Measurements from ENCODE around the gene FGGY. TPM values are rescaled to one million over a fixed set of nuclear protein-coding genes. Genes with fewer than 3 reads are reported as not detected.
"Not testable (repeated sequence)": the region's sequence is repeated elsewhere in the genome, so short reads cannot be mapped to it uniquely, and the experiment has no call there.

FGGY gene
- total RNA-seq, 2 donors from 2014 or later, result 14.6 to 24.7 TPM

DNA sequence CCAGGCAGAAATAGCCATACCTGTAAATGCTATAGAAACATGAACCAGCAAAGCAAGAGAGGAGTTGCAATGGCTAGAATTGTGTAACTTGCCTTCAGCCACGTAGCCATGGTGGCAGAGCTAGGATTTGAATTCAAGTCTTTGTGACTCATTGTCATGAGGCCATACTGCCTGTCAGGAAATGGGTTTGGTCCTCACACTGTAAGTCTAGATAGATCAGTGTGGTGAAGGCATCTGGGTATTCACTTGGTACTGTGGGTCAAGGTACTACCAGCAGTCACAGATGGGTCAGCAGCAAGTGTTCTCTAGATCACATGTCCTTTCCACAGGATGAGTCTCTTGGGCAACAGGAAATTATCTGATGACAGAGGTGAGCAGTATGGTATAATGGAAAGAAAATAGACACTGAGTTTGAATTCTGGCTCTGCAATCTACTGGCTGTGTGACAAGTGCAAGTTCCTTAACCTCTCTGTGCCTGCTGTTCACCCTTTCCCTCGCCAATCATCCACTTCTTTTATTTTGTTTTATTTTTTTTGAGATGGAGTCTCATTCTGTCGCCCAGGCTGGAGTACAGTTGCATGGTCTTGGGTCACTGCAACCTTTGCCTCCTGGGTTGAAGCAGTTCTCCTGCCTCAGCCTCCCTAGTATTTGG lies 36.9 kb downstream of the FGGY start:
- DNase-seq (ENCODE audit: low spot score), result no peak
- intact Hi-C loops (cut with DNase I), result no loop called here

DNA sequence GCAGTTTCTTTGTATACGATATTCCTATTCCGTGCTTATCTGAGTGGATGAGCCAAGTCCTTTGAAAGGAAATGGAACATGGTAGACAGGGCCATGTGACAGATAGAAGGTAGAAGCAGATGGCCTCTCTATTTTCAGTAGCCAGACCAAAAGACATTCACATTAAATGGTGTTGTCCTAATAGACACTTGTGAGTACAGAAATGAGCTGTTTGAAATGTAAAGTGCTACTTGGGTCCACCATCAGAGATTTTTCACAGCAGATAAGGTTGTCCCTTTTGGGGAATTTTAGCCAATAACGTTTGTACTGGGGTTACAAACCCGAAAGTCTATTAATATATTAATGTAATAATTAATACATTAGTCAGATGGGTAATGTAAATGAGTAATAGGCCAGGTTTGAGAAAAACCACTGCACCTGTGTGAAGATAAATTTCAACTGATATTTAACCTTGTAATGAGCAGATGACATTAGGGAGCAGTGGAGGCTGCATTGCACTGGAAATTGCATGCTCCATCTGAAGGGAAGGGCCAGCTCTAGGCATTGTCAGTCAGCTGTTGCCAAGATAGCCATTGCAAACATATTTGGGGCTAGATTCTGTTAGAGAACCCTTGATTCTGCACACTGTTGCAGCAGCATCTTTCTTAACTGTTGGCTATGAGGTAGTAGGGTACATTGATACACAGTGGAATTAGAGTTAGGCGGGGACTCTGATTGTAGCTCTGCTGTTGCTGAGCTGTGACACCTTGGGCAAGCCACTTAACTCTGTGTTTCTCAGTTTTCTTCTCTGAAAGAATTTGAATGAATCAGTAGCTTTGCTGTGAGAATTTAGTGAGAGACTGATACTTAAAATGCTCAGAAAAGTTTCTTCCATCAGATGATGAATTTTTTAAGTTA lies 43.8 kb downstream of the FGGY start:
- no peak for DNase-seq (ENCODE audit: low spot score)
- intact Hi-C loops (cut with DNase I), result no loop called here

DNA sequence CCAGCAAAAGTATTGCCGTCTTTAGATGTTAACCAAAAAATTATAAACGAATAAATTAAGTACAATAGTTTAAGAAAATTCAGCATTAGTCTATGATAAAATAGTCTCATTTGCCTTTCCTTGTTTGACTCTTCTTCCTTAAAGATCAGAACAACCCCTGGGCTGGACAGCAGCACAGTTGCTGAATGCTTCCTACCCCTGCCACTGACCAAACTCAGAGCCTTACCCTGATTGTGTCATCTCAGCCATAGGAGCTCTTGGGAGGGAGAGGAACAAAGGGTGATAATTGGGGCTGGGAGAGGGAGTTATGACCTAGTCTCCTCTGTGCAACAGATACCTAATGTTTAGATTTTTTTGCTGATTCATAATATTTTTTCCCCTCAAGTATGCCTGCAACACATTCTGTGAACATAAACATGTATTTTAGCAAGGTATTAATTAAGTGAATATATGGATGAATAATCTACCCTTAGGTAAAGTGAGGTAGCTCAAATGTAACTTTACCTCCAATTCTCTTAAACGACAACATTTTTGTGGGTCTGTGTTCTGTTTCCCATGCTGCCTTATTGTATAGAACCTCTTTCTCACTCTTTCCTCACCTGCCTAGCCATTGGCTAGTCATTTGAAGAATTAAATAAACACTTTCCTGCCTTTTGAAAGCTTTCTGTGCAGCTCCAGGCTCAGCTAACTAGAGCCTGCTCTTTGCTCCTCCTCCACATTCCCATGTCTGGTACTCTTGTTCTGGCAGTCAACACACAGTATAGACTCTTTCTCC lies 46.1 kb downstream of the FGGY start:
- intact Hi-C loops (cut with DNase I), result no loop called here

DNA sequence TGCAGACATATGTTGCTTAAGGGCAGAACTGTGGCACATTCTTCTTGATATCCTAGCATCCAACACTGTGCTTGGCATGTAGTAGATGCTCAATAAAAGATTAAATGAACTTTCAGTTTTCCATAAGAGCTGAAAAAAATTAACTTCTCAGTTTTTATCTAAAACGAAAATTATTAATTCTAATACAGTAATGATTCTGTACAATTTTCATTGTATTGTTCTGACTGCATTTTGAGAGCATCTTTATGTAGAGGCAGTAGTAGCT lies 46.6 kb downstream of the FGGY start:
- intact Hi-C loops (cut with DNase I), result no loop called here
- no peak for DNase-seq (ENCODE audit: low spot score)

More for the DNA sequence above, 46.1 kb downstream of the FGGY start:
- no peak for DNase-seq (ENCODE audit: low spot score)

DNA sequence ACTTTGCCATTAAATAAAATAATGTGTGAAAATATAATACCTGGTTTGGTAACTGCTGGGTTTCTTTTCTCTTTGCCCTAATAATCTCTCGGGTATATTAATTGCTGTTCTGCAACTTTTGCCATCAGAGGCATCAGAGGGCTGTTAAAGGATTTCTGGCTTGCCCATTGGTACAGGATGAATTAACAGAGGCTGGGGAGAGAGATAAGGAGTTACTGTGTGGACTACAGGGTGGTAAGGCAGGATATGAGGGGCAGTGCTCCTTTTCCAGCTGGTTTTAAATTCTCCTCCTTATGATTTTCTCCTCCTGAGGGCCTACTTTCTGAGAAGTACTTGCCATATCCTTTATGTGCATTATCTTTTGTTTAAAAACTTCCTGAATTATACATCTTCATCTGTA lies 48.3 kb downstream of the FGGY start:
- intact Hi-C loops (cut with DNase I), result no loop called here
- no peak for DNase-seq (ENCODE audit: low spot score)

DNA sequence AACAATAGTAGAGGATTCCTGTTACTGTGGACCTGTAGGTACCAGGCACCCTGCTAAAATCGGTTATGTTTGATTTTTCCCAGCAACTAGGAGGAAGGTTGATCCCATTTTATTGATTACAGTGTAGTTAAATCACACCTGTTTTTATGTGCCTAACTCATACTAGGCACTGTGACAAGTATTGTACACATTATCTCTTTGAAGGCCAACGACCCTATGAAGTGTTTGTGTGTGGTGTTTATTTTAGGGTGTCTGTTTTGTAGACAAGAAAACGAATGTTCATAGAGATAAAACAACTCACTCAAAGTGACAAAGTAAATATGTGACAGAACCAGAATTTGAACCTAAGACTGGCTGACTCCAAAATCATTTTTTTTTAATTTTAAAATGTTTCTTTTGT lies 49.5 kb downstream of the FGGY start:
- intact Hi-C loops (cut with DNase I), result no loop called here
- DNase-seq (ENCODE audit: low spot score), result no peak

DNA sequence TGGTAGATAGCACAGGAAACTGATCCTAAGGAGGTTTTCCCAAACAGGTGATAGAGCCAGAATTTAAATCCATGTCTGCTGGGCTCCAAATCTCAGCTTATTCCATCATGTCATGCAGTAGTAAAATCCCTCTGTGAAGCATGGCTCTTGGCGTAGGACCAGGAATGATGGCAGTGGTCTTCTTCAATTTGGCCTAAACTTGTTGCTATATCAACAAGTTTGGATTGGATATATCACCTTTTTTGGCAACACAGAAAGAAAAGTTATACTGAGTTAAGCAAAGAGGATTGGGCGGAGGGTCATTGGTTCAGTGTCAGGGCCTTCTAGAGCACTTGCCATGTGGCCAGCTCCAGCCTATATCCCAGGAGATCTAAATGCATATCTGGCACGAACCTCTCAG lies 52.2 kb downstream of the FGGY start:
- intact Hi-C loops (cut with DNase I), result no loop called here
- no peak for DNase-seq (ENCODE audit: low spot score)

DNA sequence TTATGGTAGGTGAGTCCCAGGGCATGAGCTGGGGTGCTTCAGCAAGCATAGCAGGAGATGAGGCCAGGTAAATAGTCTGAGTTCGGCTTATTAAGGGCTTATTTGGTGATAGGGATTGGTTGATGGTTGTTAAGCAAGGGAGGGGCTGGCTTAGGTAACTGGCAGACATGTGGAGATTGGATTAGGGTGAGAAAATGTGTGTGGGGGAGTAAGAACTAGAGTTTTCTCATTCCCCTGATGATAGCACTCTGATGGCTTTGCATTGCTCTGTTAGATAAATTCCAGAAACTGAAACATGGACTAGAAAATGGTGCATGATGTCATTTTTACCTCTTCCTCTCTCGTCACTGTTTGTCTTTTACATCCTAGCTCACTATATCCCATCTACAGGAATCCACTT lies 53.6 kb downstream of the FGGY start:
- no peak for DNase-seq (ENCODE audit: low spot score)
- intact Hi-C loops (cut with DNase I), result no loop called here

DNA sequence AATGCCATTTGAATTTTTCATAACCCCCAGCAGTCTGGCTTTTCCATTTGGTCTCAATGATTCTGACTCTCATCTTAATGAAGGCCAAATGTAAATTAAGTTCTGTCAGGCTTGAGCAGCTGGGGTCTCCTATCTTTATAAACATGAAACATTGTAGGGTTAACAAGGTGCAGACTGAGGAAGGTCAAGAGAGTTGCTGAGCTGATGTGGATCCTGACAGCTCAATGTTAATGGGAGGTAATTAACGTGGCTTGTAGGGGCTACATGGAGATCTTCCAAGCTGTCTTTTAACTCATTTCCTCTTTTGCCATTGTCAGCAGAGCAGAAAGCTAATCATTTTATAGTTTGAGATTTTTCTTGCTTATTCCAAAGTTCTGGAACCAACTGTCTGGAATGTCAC lies 55.2 kb downstream of the FGGY start:
- DNase-seq (ENCODE audit: low spot score), result no peak
- intact Hi-C loops (cut with DNase I), result no loop called here

DNA sequence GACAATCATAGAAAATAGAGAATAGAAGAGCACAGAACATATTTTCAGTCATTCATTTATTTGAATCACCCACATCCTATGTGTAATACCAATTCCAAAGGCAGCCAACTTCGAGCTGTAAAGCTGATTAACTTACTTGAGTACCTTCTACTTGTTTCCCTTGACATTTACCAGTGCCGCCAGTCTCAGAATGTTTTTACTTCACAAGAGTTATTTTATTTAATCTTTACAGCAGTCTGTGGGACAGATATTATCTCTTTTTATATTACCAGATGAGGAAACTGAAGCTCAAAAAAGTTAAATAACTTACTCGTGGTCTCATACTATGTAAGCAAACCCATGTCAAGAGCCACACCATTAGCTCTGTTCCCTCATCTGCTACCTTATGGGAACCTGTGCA lies 56.6 kb downstream of the FGGY start:
- DNase-seq (ENCODE audit: low spot score), result no peak
- intact Hi-C loops (cut with DNase I), result no loop called here

DNA sequence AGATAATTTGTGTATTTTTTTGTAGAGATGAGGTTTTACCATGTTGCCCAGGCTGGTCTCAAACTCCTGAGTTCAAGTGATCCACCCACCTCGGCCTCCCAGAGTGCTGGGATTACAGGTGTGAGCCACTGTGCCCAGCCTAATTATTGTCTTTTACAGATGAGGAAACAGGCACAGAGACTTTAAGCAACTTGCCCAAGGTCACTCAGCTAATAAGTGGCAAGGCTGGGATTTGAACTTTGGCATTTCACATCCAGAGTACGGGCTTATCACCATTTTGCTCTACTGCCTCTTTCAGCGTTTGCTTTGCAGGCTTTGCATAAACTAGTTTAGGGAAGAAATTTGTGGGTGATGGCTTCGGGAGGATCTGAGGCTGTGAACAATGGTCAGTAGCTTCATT lies 57.3 kb downstream of the FGGY start:
- DNase-seq (ENCODE audit: low spot score); intact Hi-C loops (cut with DNase I): not testable (repeated sequence)

DNA sequence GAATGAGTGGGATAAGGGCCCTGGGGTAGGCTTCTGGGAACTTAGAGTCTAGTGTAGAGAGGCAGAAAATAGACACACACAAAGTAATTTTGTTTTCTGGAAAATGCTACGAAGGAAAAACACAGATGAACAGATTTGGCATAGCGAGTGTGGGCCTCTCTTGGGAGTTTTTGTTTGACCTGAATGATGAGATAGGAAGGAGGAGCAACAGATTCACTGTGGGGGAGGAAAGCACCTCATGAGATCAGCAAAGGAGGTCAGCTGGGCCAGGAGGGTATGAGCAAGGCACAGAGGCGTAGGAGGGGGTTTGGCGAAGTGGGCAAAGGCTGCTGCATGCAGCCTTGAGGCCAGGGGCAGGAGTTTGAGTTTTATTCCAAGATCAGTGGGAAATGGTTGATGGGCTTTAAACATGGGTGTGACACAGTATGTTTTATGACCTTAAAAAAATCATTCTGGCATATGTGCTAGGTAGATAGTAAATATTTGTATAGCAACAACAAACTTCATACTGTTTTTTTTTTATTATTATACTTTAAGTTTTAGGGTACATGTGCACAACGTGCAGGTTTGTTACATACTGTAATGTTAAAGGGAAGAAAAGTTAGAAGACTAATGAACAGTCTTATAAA lies 57.9 kb downstream of the FGGY start:
- intact Hi-C loops (cut with DNase I), result no loop called here

DNA sequence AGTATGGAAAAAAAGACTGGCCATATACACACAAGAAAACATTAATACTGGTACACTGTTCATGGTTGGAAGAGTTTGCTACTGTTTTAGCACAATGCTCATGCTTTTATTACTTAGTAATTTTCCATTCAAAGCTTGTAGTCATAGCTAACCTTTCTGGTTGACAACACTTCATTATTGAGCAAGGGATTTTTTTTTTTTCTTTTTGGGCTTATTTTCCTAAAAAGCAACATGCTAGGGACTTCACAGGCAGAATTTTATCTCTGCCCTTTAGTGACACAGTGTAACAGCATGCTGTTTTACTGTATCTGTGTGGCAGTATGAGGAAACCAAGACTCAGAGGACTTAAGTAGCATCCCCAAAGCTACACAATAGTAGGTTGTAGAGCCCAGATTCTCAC lies 58.5 kb downstream of the FGGY start:
- no peak for DNase-seq (ENCODE audit: low spot score)
- intact Hi-C loops (cut with DNase I), result no loop called here

More for the DNA sequence above, 57.9 kb downstream of the FGGY start:
- DNase-seq (ENCODE audit: low spot score), result no peak

DNA sequence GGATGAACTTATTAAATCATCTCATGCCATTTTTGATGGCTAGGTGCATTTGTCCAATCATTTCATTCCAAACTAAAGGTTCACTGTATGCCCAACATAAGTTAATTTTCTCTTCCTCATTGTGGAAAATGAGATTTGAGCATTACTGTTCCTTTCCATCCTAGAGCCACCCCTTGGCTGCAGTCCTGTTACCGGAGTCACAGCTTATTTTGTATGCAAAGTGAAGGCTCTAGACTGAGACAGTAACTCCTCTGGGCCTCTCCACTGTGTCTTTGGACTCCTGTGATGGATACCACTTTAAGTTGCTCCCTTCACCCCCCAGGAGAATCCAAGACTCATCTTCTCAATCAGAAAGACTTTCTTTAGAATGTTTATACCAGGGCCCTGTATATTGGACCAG lies 59.7 kb downstream of the FGGY start:
- intact Hi-C loops (cut with DNase I), result no loop called here
- DNase-seq (ENCODE audit: low spot score), result no peak

DNA sequence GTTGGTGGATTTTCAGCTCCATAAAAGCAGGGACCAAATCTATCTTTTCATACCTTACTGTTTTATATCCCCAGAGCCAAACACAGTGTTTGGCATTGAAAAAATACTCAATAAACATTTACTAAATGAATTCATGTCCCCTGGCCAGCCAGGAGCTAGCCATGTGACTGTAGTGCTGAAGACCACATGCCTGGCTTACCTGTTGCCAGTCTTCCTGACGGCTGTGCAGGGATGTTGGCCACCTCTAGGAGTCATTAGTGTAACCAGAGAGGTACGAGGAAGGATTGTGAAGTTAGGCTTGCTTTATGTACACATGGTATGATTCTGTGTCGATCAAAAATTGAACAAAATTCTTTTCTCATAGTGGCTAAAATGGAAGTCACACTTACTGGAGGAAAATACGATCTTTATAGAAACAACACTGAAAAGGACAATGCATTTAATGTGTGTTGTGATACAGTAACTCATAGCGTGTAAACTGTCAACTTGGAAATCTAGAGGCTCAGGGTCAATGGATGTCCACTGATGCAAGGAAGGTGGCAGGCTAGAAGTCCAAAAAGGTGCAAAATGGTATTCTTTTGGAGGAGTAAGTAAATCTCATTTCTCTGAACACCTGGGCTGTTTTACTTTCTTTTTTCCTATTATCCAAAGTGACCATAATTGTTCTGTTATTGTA lies 60.9 kb downstream of the FGGY start:
- no peak for DNase-seq (ENCODE audit: low spot score)

DNA sequence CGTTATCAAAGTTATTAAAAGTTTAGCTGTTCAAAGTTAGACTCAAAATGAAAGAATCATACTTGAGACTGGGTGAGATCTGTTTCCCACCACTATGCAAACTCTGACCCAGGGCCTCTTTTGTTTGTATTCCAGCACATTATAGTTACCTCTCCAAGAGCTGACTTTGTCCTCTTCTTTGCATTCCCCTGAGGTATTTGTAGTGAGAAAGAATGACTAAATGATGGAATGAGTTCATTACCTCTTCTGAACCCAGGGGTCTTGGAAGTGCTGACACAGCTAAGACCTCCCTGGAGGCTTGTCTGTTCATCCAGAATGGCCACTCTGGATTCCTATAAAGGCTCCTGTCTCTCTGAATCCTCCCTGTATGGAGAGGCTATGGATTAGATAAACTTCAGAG lies 62.4 kb downstream of the FGGY start:
- intact Hi-C loops (cut with DNase I), result no loop called here
- DNase-seq (ENCODE audit: low spot score), result no peak

More for the DNA sequence above, 60.9 kb downstream of the FGGY start:
- intact Hi-C loops (cut with DNase I), result no loop called here

DNA sequence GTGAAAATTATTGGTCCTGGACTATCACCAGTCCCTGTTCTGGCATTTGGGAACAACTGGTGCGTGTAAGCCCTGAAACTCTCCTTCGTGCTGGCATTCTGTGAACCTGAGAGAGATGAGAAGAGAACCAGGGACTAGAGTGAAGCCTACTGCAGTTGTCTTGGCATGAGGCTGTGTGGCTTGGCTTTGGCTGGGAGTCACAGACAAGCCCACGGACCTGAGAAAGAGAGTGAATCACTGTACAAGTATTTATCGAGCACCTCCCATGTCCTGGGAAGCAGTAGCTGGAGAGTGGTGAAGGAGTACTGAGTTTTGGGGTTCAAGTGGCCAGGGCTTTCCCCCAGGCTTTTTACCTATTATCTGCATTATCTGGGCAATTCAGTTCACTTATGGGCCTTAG lies 63.3 kb downstream of the FGGY start:
- DNase-seq (ENCODE audit: low spot score), result no peak
- intact Hi-C loops (cut with DNase I), result no loop called here

DNA sequence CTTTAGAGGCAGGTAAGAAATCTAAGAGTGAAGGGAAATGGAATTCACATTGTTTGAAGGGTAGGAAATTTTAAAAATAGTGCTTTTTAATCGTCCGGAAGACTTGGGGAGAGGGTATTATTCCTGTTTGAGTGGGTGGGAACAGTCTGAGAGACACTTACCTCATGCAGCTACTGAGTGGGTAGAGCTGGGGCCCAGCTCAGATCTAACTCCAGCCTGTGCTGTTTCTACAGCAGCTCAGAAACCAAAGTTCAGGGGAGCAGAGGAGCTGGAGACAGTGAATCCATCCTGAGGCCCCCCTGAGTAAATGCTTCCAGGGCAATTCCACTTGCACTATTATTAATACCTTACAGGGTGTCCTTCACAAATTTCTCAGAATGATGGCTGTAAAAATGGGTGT lies 63.8 kb downstream of the FGGY start:
- intact Hi-C loops (cut with DNase I), result no loop called here
- DNase-seq (ENCODE audit: low spot score), result no peak

DNA sequence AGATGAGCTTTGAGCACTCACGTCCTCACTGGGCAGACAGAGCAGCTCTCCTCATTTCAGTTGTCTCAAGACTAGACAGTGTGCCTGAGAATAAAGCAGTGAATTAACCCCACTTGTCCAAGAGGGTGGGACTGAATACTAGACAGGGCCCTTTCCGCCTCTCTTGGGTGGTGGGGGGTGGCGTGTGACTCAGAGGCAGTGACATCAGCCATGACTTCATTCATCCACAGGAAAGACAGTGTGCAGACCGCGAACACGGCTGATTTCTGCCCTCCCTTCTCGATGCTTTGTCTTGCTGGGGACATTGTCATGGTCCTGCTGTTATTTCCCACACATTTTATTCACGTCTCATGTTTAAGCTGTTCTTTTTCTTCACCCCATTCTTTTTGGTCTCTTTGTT lies 64.9 kb downstream of the FGGY start:
- intact Hi-C loops (cut with DNase I), result no loop called here
- no peak for DNase-seq (ENCODE audit: low spot score)

DNA sequence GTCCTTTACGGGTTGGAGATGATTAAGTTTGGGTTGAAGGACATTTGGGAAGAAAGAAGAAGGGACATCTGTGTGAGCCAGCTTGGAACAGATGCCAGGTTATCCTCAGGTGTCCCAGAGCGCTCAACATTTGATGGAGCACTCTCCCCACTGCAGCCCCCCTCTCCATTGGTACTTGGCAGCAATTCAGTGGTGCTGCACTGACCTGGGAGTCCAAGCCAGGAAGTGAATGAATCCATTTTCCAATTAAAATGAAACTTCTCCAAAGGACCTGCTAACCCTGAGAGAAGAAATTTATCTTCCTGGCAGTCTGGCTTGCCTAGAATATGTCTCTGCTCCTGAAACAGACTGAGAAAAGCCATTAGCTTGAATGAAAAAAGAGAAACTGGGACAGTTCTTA lies 67.1 kb downstream of the FGGY start:
- no peak for DNase-seq (ENCODE audit: low spot score)

More for the DNA sequence above, 67.1 kb downstream of the FGGY start:
- intact Hi-C loops (cut with DNase I), result no loop called here
